HG02678 (cell line): ENCODE measurements around the gene GPATCH2.
"Not testable (repeated sequence)": the region's sequence is repeated elsewhere in the genome, so short reads cannot be mapped to it uniquely, and the experiment has no call there.

Source experiments
- ATAC-seq: cut with Tn5 transposase; IDR thresholded peaks from one replicate; pipeline ENCODE4 v1.9.1; 2021; ENCODE audit warnings: mild to moderate bottlenecking, moderate library complexity; ENCODE audit not compliant: unreplicated experiment

GPATCH2 gene

GRCh38 chr1:217456261-217456660 lies 174.6 kb downstream of the GPATCH2 start:
- no peak for ATAC-seq

- no peak for ATAC-seq
Measured at GRCh38 chr1:217453816-217454215, 177.1 kb downstream of the GPATCH2 start.

GRCh38 chr1:217449370-217449769 lies 181.5 kb downstream of the GPATCH2 start:
- no peak for ATAC-seq

- no peak for ATAC-seq
Measured at GRCh38 chr1:217443845-217444244, 187.0 kb downstream of the GPATCH2 start.

- no peak for ATAC-seq
Measured at GRCh38 chr1:217437376-217437775, 193.5 kb downstream of the GPATCH2 start.

- ATAC-seq, result no peak
Measured at GRCh38 chr1:217435204-217435603, 195.7 kb downstream of the GPATCH2 start.

- no peak for ATAC-seq
Measured at GRCh38 chr1:217433664-217434063, 197.2 kb downstream of the GPATCH2 start.

GRCh38 chr1:217432339-217432738 lies 198.6 kb downstream of the GPATCH2 start:
- no peak for ATAC-seq

- no peak for ATAC-seq
Measured at GRCh38 chr1:217431395-217431794, 199.5 kb downstream of the GPATCH2 start.

GRCh38 chr1:217425422-217425821 lies 205.5 kb downstream of the GPATCH2 start:
- ATAC-seq, result no peak

GRCh38 chr1:217419194-217419551 lies 211.7 kb downstream of the GPATCH2 start:
- ATAC-seq, result no peak

GRCh38 chr1:217418269-217419193 lies 212.4 kb downstream of the GPATCH2 start:
- no peak for ATAC-seq

GRCh38 chr1:217417363-217417762 lies 213.5 kb downstream of the GPATCH2 start:
- ATAC-seq, result no peak

- no peak for ATAC-seq
Measured at GRCh38 chr1:217407534-217408001, 223.3 kb downstream of the GPATCH2 start.

- ATAC-seq, result no peak
Measured at GRCh38 chr1:217403026-217403720, 227.7 kb downstream of the GPATCH2 start.

- no peak for ATAC-seq
Measured at GRCh38 chr1:217402301-217402700, 228.6 kb downstream of the GPATCH2 start.

GRCh38 chr1:217393896-217394295 lies 237.0 kb downstream of the GPATCH2 start:
- no peak for ATAC-seq

- ATAC-seq, result no peak
Measured at GRCh38 chr1:217392441-217392840, 238.4 kb downstream of the GPATCH2 start.

- peak; percentile 65 for ATAC-seq
Measured at GRCh38 chr1:217389895-217390294, 241.0 kb downstream of the GPATCH2 start.

- ATAC-seq, result no peak
Measured at GRCh38 chr1:217388522-217389065, 242.3 kb downstream of the GPATCH2 start.

GRCh38 chr1:217381773-217382172 lies 249.1 kb downstream of the GPATCH2 start:
- not testable (repeated sequence) for ATAC-seq

GRCh38 chr1:217379804-217380203 lies 251.1 kb downstream of the GPATCH2 start:
- not testable (repeated sequence) for ATAC-seq
